ENCODE measurements around the gene SELP.
"Not testable (repeated sequence)": the region's sequence is repeated elsewhere in the genome, so short reads cannot be mapped to it uniquely, and the experiment has no call there.

Gene SELP

GRCh38 chr1:169630006-169630405, at the start of gene SELP:
Gene SELP (minus strand): TSS chr1:169630124. CDS start chr1:169630074, 50 bp downstream.
- no peak for DNase-seq

DNA sequence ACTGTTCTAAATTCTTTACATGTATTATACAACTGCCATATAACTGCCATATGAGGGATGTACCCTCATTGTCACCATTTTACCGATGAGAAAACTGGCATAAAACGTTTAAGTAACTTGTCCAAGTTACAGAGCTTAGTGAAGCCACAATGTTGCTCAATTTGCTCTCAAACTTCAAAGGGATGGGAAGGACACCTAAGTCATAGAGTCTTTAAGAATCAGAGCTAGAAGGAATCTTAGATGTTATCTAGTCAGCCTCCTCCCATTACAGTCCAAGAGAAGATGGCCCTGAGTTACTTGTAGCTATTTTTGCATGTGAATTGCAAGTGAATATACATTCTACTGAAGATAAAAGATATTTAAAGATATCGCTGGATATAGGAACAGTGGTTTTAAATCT, 49.8 kb upstream of the SELP start:
- DNase-seq: no peak

- peak; percentile 10 for DNase-seq
Measured at GRCh38 chr1:169676001-169676400, 46.1 kb upstream of the SELP start.

DNA sequence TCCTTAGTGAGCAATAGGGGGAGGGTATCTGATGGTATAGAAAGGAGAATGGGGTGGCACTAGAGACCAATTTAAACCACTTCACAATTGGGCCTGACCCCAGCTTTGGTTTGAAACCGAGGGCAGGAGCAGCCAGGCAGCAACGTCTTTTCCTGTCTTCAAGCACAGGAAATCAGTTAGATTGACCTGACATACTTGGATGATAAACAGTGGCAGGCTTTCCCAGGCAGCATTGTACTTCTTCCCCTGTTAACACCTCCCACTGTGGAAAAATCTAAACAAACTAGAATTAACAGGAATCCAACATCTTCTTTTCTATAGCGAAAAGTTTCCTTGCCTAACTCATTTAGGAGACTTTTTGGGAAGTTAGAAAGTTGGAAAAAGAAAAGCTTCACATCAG, 40.9 kb upstream of the SELP start:
- no peak for DNase-seq

DNA sequence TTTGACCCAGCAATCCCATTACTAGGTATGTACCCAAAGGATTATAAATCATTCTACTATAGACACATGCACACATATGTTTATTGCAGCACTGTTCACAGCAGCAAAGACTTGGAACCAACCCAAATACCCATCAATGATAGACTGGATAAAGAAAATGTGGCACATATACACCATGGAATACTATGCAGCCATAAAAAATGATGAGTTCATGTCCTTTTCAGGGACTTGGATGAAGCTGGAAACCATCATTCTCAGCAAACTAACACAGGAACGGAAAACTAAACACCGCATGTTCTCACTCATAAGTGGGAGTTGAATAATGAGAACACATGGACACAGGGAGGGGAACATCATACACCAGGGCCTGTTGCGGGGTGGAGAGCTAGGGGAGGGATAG, 40.3 kb upstream of the SELP start:
- not testable (repeated sequence) for DNase-seq

- peak; percentile 43 for DNase-seq
Measured at GRCh38 chr1:169667699-169668596, 38.0 kb upstream of the SELP start.

DNA sequence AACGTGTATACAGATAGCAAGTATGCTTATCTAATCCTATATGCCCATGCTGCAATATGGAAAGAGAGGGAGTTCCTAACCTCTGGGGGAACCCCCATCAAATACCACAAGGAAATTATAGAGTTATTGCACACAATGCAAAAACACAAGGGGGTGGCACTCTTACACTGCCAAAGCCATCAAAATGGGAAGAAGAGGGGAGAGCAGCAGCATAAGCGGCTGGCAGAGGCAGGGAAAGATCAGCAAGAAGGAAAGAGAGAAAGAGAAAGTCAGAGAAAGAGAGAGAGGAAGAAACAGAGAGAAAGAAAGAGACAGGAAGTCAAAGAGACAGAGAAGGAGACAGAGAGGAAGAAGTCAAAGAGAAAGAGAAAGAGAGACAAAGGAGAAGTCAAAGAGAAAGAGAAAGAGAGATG, 37.3 kb upstream of the SELP start:
- peak; percentile 74 for DNase-seq

- DNase-seq: not testable (repeated sequence)
Measured at GRCh38 chr1:169662680-169663079, 32.8 kb upstream of the SELP start.

DNA sequence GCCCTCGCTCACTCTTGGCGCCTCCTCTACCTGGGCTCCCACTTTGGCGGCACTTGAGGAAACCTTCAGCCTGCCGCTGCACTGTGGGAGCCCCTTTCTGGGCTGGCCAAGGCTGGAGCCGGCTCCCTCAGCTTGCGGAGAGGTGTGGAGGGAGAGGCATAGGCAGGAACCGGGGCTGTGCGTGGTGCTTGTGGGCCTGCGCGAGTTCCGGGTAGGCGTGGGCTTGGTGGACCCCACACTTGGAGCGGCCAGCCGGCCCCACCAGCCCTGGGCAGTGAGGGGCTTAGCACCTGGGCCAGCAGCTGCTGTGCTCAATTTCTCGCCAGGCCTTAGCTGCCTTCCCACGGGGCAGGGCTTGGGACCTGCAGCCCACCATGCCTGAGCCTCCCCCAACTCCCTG, 31.1 kb upstream of the SELP start:
- DNase-seq: not testable (repeated sequence)

DNA sequence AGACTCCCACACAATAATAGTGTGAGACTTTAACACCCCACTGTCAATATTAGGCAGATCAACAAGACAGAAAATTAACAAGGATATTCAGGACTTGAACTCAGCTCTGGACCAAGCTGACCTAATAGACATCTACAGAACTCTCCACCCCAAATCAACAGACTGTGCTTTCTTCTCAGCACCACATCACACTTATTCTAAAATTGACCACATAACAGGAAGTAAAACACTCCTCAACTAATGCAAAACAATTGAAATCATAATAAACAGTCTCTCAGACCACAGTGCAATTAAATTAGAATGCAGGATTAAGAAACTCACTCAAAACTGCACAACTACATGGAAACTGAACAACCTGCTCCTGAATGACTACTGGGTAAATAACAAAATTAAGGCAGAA, 28.9 kb upstream of the SELP start:
- peak; percentile 5 for DNase-seq

DNA sequence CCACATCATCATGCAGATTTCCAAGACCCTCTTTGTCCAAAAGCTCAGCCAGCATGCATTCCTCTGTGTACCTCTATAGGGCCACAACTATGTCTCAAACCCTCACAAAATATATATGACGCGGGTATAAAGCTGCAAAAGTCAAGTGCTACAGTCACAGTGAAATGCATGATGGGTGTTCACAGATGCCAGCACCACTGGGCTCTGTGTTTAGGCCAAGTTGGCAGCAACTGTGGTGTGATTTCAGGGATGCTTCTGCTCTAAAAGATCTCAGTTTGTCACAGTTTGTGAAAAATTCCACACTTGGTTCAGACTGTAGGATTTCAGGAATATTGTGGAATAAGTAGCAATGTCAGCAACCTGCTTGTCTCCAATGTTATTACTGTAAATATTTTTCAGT, 23.9 kb upstream of the SELP start:
- no peak for DNase-seq

GRCh38 chr1:169651035-169651434, 21.1 kb upstream of the SELP start:
- no peak for DNase-seq

- no peak for DNase-seq
Measured at GRCh38 chr1:169650551-169650950, 20.6 kb upstream of the SELP start.

GRCh38 chr1:169648709-169649108, 18.8 kb upstream of the SELP start:
- peak; percentile 32 for DNase-seq

DNA sequence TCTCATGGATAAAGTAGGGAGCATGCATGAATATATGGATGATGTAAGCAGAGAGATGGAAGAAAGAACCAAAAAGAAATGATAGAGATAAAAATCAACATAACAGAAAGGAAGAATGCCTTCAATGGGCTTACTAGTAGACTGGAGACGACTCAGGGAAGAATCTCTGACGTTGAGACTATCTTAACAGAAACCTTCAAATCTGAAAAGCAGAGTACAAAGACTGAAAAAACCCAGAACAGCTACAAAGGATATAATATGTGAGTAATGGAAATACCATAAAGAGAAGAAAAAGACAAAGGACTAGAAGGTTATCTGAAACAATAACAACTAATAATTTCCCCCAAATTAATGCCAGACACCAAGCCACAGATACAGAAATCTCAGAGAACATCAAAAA, 18.3 kb upstream of the SELP start:
- DNase-seq: no peak

DNA sequence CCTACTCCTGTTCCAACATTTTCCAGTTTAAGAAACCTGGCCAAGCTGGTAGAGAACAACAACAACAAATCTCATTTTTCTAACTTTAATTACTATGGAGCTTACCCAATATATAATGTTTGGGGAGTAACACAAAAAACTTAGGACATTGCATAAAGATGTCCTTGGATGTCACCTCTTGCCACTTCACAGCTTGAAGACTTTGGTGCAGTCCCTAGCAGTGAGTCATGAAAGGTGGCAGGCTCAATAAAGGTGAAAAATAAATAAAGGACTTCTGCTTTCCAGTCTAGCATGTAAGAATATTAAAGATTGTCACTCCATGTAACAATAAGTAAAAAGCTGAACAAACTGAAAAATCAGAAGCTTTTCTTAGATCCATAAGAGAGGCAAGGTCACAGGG, 17.6 kb upstream of the SELP start:
- DNase-seq: no peak

DNA sequence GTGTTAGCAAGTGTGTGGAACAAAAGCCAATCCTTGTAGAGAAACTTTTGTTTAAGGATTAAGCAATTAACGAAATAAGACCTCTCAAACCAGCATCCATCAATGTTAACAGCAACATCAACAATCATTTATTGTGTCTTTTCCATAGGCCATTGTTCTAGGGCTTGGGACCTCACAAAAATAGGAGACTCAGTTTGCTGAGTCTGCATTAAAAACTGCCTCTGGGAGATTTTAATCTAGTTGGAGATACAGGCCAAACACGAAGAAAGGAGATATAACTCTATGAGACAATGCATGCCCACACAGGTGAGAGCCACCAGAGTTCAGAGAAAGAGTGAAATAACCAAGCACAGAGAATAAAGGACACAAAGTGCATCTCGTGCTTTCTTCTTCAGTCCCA, 14.4 kb upstream of the SELP start:
- DNase-seq: no peak

- no peak for DNase-seq
Measured at GRCh38 chr1:169634877-169635276, 5.0 kb upstream of the SELP start.

GRCh38 chr1:169634145-169634544, 4.2 kb upstream of the SELP start:
- DNase-seq: no peak

DNA sequence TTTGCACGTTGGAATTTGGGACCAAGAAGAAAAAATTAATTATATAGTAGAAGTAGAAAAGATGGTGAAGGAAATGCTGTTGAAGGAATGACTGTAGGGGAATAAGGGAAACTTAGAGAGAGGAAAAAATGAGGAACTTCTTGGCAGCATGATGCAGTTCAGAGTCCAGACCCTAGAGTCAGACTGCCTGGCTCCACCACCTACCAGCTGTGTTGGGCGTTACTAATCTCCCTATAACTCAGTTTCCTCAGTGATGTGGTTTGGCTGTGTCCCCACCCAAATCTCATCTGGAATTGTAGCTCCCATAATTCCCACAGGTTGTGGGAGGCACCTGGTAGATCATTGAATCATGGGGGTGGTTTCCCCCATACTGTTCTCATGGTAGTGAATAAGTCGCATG, 1.3 kb upstream of the SELP start:
- DNase-seq: peak; percentile 10

- DNase-seq: no peak
Measured at GRCh38 chr1:169624912-169625311, 5.0 kb downstream of the SELP start.

- DNase-seq: no peak
Measured at GRCh38 chr1:169624122-169624521, 5.8 kb downstream of the SELP start.

- no peak for DNase-seq
Measured at GRCh38 chr1:169623132-169623926, 6.6 kb downstream of the SELP start.

GRCh38 chr1:169620565-169620964, 9.4 kb downstream of the SELP start:
- DNase-seq: no peak

Data from inflammatory macrophage treated with lipopolysaccharide for 4 hours (primary cell).